GM19035 (cell line): Measurements from ENCODE around the gene MMP24.
A peak's percentile ranks its signal among the peaks of the same experiment; 100 is the strongest.

Experiments
- ATAC-seq: cut with Tn5 transposase; IDR thresholded peaks from one replicate; pipeline ENCODE4 v1.9.1; 2021; ENCODE audit not compliant: unreplicated experiment

Gene MMP24

DNA sequence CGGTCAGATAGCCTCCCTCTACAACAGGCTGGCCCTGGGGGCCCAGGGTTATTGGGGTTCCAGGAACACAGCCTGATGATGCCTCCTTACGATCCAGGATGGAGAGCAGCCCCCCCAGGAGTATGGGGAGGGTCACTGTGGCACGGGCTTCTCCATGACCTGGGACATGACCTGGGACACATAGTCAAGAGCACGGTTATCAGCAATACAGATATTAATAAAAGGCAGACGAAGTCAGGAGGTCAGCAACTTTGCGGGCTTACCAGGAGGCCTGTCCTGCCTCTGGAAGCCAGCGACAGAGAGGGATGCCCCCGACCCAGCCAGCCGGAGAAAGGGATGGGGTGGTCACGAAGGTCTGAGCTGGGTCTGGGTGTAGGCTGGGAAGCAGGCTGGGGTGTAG is 50.6 kb downstream of the MMP24 start:
- ATAC-seq: no peak

DNA sequence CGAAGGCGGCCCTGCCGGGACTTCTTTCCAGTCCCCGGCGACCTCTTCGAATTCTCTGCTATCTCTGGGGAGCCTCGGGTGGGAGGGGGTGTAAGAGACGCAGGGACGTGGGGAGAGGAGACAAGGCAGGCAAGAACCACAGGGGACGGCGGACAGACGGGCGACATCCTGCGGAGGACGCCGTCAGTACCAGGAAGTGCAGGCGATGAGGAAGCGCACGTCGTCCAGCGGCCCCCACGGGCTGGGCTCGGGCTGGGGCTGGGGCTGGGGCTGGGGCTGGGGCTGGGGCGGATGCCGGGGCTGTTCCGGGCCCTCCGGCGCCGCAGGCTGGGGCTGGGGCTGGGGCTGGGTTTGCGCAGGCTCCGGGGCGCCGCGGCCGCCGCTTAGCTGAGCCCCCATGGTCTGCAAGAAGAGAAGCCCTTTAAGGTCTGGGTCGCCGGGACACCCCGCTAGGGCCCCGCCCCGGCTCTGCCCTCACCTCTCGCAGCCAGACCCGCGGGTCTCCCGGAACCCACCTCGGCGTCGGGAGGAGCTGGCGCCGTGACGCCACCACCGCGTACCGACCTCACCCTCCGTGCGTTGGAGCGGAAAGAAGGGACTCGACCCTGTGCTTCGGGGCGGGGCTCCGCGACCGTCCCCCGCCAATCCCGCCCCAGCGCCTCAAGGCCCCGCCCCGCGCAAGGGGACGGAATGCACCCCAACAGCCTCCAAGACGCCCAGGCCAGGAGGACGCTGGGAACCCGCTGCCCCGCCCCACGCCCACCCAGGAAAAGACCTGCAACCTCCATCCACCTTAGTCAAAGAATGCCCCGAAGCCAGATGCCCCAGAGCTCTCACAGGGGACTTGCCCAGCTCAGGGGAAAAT is 51.3 kb downstream of the MMP24 start, which contains the start of gene MMP24OS:
Gene MMP24OS, minus strand, starts transcription at position 592 of the 865 bp plus-strand sequence. Its CDS starts 193 bp downstream, at position 399.
- ATAC-seq: peak; percentile 83

DNA sequence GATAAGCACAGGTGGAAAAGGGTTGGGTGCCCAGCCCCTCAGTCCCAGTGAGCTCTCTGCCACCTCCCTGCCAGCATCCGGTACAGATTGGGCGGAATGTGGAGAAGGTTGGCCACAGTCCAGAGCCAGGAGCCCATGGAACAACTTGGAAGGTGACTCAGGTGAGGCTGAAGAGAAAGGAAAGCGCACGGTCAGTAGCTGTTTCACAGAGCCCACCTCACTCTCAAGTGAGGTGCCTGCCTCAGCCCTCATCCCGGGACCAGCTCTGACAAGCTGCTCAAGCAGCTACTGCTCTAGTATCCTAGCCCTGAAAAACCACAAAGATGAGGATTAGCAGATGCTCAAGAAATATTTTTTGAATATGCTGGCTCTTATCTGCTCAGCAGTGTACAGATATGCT is 52.5 kb downstream of the MMP24 start:
- no peak for ATAC-seq

GRCh38 chr20:35279533-35280174 is 53.2 kb downstream of the MMP24 start:
- no peak for ATAC-seq

DNA sequence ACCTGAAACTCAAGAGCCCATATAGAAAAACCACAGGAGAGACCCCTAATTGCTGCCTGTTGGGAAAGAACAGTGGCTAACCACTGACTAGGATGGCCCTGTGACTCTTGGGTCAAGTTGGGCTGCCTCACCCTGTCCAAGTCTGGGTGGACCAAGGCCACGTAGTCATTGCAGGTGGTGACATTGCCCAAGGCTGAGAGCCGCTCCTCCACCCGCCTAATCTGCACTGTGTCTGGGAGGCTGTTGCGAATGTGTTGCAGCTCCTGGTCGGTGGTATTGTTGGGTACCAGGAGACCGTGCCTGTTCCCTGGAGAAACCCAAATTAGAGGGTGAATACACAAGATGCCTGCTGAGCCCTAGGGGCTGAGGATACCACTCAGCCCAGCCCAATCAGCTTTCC is 54.0 kb downstream of the MMP24 start:
- no peak for ATAC-seq

DNA sequence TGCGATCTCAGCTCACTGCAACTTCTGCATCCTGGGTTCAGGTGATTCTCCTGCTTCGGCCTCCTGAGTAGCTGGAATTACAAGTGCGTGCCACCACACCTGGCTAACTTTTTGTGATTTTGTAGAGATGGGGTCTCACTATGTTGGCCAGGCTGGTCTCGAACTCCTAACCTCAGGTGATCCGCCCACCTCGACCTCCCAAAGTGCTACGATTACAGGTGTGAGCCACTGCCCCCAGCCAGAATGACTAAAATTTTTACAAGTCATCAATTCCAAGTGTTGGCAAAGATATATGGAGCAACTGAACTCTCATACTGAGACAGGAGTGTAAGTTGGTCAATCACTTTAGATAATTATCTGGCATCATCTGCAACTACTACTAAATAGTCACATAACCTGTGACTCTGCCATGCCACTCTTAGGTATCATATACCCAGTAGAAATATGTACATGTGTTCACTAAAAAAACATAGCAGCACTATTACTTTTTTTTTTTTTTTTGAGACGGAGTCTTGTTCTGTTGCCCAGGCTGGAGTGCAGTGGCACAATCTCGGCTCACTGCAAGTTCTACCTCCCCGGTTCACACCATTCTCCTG is 55.1 kb downstream of the MMP24 start:
- ATAC-seq: no peak

- no peak for ATAC-seq
Observed at GRCh38 chr20:35283441-35284266, 57.2 kb downstream of the MMP24 start.

DNA sequence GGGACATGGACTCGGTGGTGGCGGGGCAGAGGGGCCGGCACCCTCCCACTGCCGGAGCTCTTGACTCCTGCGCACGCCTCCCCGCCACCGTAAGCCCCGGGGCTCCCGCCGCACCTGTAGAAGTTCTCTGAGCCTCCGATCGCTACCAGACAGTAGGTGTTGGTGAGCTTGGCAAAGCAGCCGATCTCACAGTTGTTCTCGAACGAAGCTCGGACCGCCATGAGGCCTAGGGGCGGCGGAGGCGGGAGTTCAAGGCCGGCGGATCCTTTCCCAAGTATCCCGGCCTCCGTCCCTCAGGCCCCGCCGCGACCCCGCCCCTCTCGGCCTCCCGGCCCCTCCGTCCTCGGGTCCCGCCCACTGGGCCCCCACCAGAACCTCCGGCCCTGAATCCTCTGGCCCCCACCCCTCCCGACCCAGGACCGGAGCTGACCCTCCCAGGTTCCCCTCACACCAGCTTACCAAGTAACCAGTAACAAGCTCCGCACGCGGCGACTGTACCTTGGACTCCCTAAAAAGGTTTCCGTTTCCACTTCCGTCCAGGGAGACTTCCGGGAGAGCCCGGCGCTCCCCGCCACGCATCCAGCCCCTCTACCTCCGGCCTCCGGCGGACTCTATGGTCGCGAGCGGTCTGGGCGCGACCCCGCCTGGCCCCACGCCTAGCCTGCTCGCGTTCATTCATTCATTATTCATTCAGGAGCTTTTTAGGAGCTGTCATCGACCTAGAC is 57.9 kb downstream of the MMP24 start, which contains the start of gene EIF6:
Gene EIF6, minus strand, starts transcription at position 506 of the 725 bp plus-strand sequence. Its CDS starts 285 bp downstream, at position 221.
- ATAC-seq: peak; percentile 73

GRCh38 chr20:35284992-35285805 is 58.7 kb downstream of the MMP24 start:
- peak; percentile 3 for ATAC-seq

GRCh38 chr20:35285806-35286076 is 59.3 kb downstream of the MMP24 start:
- no peak for ATAC-seq

DNA sequence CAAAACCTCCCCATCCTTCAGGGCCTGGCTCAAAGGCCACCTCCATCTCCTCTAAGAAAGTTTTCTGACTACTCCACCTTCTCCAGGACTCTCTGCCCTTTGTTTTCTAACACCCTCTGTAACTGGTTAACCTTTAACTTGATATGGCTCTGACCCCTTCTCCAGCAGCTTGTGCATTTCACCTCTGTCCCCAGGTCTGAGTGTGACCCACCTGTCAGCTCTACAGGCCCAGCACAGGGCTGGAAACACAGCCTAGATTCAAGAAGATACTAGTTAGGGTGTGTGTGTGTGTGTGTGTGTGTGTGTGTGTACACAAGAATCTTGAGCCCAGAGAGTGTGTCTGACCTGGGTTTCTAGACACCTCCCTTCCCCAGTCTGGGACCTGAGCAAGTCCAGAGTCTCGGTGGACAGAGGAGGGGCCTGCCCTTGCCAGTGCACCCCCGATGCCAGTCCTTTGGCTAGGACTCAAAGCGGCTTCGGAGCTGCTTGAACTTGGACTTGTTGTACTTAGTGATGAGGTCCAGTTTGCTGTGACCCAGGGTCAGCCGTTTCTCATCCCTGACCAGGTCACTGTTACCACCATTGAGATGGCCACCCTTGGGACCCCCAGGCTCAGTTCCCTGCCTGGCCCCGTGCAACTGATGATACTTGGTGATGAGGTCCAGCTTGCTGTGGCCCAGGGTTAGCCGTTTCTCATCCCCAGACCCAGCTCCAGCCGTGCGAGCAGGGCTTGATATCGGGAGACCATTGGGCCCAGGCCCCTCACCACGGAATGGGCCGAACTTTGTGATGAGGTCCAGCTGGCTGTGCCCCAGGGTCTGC is 59.8 kb downstream of the MMP24 start:
- ATAC-seq: no peak

GRCh38 chr20:35286899-35287508 is 60.5 kb downstream of the MMP24 start:
- no peak for ATAC-seq

- ATAC-seq: no peak
Observed at GRCh38 chr20:35287509-35288324, 61.2 kb downstream of the MMP24 start.

GRCh38 chr20:35288325-35289060 is 62.0 kb downstream of the MMP24 start:
- no peak for ATAC-seq

- ATAC-seq: no peak
Observed at GRCh38 chr20:35290186-35290886, 63.8 kb downstream of the MMP24 start.

GRCh38 chr20:35290887-35291417 is 64.5 kb downstream of the MMP24 start:
- ATAC-seq: no peak
